H9 (cell line): ENCODE measurements around the gene TMEM117. TPM values are rescaled to one million over a fixed set of nuclear protein-coding genes. Genes with fewer than 3 reads are reported as not detected.

Experiments
- DNase-seq: peaks from one replicate; pipeline ENCODE4 v3.0.0-alpha.2; 2017
- H2AFZ ChIP-seq: one replicate; pipeline ENCODE4 v1.6.1; 2013; ENCODE audit warnings: mild to moderate bottlenecking, low read length, control low read depth, moderate library complexity
- H2AK5ac ChIP-seq: 2 replicates; pipeline ENCODE4 v1.6.1; 2013; ENCODE audit warnings: low read length, control low read depth, mixed read lengths; ENCODE audit not compliant: insufficient read length
- H2BK120ac ChIP-seq: one replicate; pipeline ENCODE4 v1.6.1; 2013; ENCODE audit warnings: low read depth, mild to moderate bottlenecking, low read length, control low read depth, inconsistent platforms; ENCODE audit not compliant: poor library complexity, severe bottlenecking
- H2BK12ac ChIP-seq: 2 replicates; pipeline ENCODE4 v1.6.1; 2013; ENCODE audit warnings: low read length, control low read depth, mixed read lengths, low read depth; ENCODE audit not compliant: insufficient read length
- H2BK15ac ChIP-seq: 2 replicates; pipeline ENCODE4 v1.6.1; 2013; ENCODE audit warnings: low read depth, low read length, control low read depth
- H2BK20ac ChIP-seq: one replicate; pipeline ENCODE4 v1.6.1; 2013; ENCODE audit warnings: low read depth, mild to moderate bottlenecking, low read length, control low read depth, inconsistent platforms; ENCODE audit not compliant: poor library complexity, severe bottlenecking
- H2BK5ac ChIP-seq: 2 replicates; pipeline ENCODE4 v1.6.1; 2013; ENCODE audit warnings: low read length, control low read depth, mixed read lengths; ENCODE audit not compliant: insufficient read length
- H3K14ac ChIP-seq: 2 replicates; pipeline ENCODE4 v1.6.1; 2013; ENCODE audit warnings: low read length, control low read depth; ENCODE audit not compliant: insufficient read depth
- H3K18ac ChIP-seq: 2 replicates; pipeline ENCODE4 v1.6.1; 2013; ENCODE audit warnings: low read depth, mild to moderate bottlenecking, mixed read lengths, low read length, control low read depth; ENCODE audit not compliant: insufficient read length
- H3K23ac ChIP-seq: 2 replicates; pipeline ENCODE4 v1.6.1; 2013; ENCODE audit warnings: low read length, control low read depth, mixed read lengths, low read depth; ENCODE audit not compliant: insufficient read length
- H3K23me2 ChIP-seq: 2 replicates; pipeline ENCODE4 v1.6.1; 2013; ENCODE audit warnings: low read depth, mild to moderate bottlenecking, mixed read lengths, low read length, control low read depth; ENCODE audit not compliant: insufficient read length, poor library complexity, severe bottlenecking
- H3K27ac ChIP-seq: 2 replicates; pipeline ENCODE4 v1.5.1; 2013; ENCODE audit warnings: low read length, control low read depth, mixed read lengths, low read depth; ENCODE audit not compliant: insufficient read length
- H3K27me3 ChIP-seq: 2 replicates; pipeline ENCODE4 v1.6.1; 2013; ENCODE audit warnings: low read length, control low read depth, inconsistent platforms; ENCODE audit not compliant: insufficient read depth
- H3K4ac ChIP-seq: 2 replicates; pipeline ENCODE4 v1.6.1; 2013; ENCODE audit warnings: low read depth, mild to moderate bottlenecking, control low read depth, inconsistent platforms, low read length, moderate library complexity
- H3K4me1 ChIP-seq: 2 replicates; pipeline ENCODE4 v1.6.1; 2013; ENCODE audit warnings: low read length, control low read depth, inconsistent platforms; ENCODE audit not compliant: insufficient read depth
- H3K4me2 ChIP-seq: 2 replicates; pipeline ENCODE4 v1.6.1; 2013; ENCODE audit warnings: low read length, control low read depth, mixed read lengths; ENCODE audit not compliant: insufficient read length, insufficient read depth
- H3K56ac ChIP-seq: 2 replicates; pipeline ENCODE4 v1.6.1; 2013; ENCODE audit warnings: low read depth, mild to moderate bottlenecking, mixed read lengths, low read length, control low read depth; ENCODE audit not compliant: insufficient read length
- H3K79me1 ChIP-seq: 2 replicates; pipeline ENCODE4 v1.6.1; 2013; ENCODE audit warnings: low read depth, mild to moderate bottlenecking, moderate library complexity, low read length, control low read depth, inconsistent platforms; ENCODE audit not compliant: insufficient read depth, poor library complexity, severe bottlenecking
- H3K79me2 ChIP-seq: 2 replicates; pipeline ENCODE4 v1.6.1; 2013; ENCODE audit warnings: low read length, control low read depth, inconsistent platforms; ENCODE audit not compliant: insufficient read depth
- H3K9ac ChIP-seq: 2 replicates; pipeline ENCODE4 v1.6.1; 2013; ENCODE audit warnings: low read length, control low read depth, mixed read lengths; ENCODE audit not compliant: insufficient read length; ENCODE audit errors: extremely low read depth
- H3K9me3 ChIP-seq: one replicate; pipeline ENCODE4 v1.6.1; 2013; ENCODE audit warnings: low read depth, low read length, inconsistent platforms; ENCODE audit not compliant: control insufficient read depth
- H3T11ph ChIP-seq: one replicate; pipeline ENCODE4 v1.6.1; 2013; ENCODE audit warnings: mild to moderate bottlenecking, low read length, control low read depth, inconsistent platforms
- H4K20me1 ChIP-seq: one replicate; pipeline ENCODE4 v1.6.1; 2013; ENCODE audit not compliant: control insufficient read depth, insufficient read length, insufficient read depth
- H4K5ac ChIP-seq: 2 replicates; pipeline ENCODE4 v1.6.1; 2013; ENCODE audit warnings: low read depth, mild to moderate bottlenecking, mixed read lengths, low read length, control low read depth; ENCODE audit not compliant: insufficient read length
- H4K8ac ChIP-seq: replicated peaks from 2 replicates; pipeline ENCODE4 v1.6.1; 2013; ENCODE audit warnings: low read length, control low read depth, mixed read lengths, low read depth; ENCODE audit not compliant: insufficient read length
- H4K91ac ChIP-seq: 2 replicates; pipeline ENCODE4 v1.6.1; 2013; ENCODE audit warnings: low read depth, mild to moderate bottlenecking, moderate library complexity, mixed read lengths, low read length, control low read depth; ENCODE audit not compliant: insufficient read length
- H3K27ac Mint-ChIP-seq, 3 experiments: 2 replicates in 2 of 3; 3 replicates in 1 of 3; pipeline ENCODE4 v1.8.0; 2020 to 2021; ENCODE audit warnings: mixed read lengths in 3 of 3, mild to moderate bottlenecking in 1 of 3, moderate library complexity in 1 of 3
- H3K27me3 Mint-ChIP-seq: 2 replicates; pipeline ENCODE4 v1.8.0; 2021; ENCODE audit warnings: low read depth, mild to moderate bottlenecking, moderate library complexity, mixed read lengths
- H3K36me3 Mint-ChIP-seq, 3 experiments: 2 replicates in 2 of 3; 3 replicates in 1 of 3; pipeline ENCODE4 v1.8.0; 2020 to 2021; ENCODE audit warnings: low read depth in 3 of 3, mixed read lengths in 3 of 3; ENCODE audit not compliant: insufficient read depth in 1 of 3
- H3K4me1 Mint-ChIP-seq, 2 experiments: 2 replicates each; pipeline ENCODE4 v1.8.0; 2020; ENCODE audit warnings: mixed read lengths in 2 of 2
- H3K4me3 Mint-ChIP-seq, 2 experiments: 2 replicates in 1 of 2; 3 replicates in 1 of 2; pipeline ENCODE4 v1.8.0; 2020 to 2021; ENCODE audit warnings: mild to moderate bottlenecking in 2 of 2, mixed read lengths in 2 of 2, moderate library complexity in 1 of 2
- H3K9me3 Mint-ChIP-seq, 2 experiments: 2 replicates in 1 of 2; 3 replicates in 1 of 2; pipeline ENCODE4 v1.8.0; 2020; ENCODE audit warnings: mild to moderate bottlenecking in 2 of 2, mixed read lengths in 2 of 2, moderate library complexity in 1 of 2
- CTCF ChIP-seq: fragments of 200-600 bp; sonication (generic); conservative IDR thresholded peaks from 3 replicates; pipeline ENCODE4 v1.8.0; 2021; ENCODE audit warnings: antibody characterized with exemption, mild to moderate bottlenecking
- WGBS: extraction: QIAGEN DNeasy Blood & Tissue Kit; methylation state at CpG from one replicate; pipeline ENCODE4 v1.1.7; 2013; ENCODE audit warnings: missing lambda C conversion rate, low lambda C conversion rate, mixed read lengths; ENCODE audit not compliant: insufficient read length; ENCODE audit errors: extremely low coverage; 5-methylcytosine and 5-hydroxymethylcytosine counted together
- total RNA-seq: library from RNA; stranded (reverse); gene quantifications from 2 replicates; pipeline ENCODE4 v1.2.1, GENCODE V29; 2021

TMEM117 gene
- total RNA-seq, 1 experiment from 2014 or later, result 1.7 TPM

DNA sequence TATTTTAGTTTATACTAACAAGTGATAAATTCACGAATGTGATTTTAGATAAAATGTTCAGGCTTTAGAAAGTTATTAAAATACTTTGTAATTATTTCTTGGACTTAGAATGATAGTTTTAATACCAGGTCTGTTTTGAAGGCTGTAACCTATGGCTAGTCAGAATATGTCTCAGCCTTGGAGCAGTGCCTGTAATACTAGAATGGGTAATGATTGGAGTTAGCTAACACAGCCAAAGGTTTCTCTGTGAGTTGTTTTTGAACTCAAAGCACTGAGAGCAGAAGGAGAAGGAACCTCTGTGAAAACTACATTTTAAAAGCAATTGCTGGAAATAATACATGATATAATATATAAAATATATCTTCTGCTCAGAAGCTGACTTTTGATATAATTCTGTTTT lies 110.1 kb downstream of the TMEM117 start:
- no peaks in the 10 kb centered on the region for H3K23me2 ChIP-seq
- no peak overlapping the region for H2BK15ac ChIP-seq
- no peak overlapping the region for H3K4ac ChIP-seq
- Mint-ChIP-seq H3K27me3 (no peaks in the 10 kb centered on the region), H3K4me3 (no peak overlapping the region), H3K9me3 (peaks cover 12% of the 10 kb centered on the region in 2 experiments), H3K36me3 (peaks cover 6 to 16% (median 8%) of the 10 kb centered on the region in 3 experiments; a peak in 6 of 7 replicates), H3K27ac (no peak overlapping the region), H3K4me1 (peaks cover 20 to 27% of the 10 kb centered on the region in 2 experiments)
- H3K9me3 ChIP-seq, result no peaks in the 10 kb centered on the region
- H2BK5ac ChIP-seq, result no peak overlapping the region
- no peak overlapping the region for H3T11ph ChIP-seq
- no peaks in the 10 kb centered on the region for H3K27me3 ChIP-seq
- no peaks in the 10 kb centered on the region for H3K79me1 ChIP-seq
- no peak overlapping the region for H2AK5ac ChIP-seq
- no peak for TF ChIP-seq CTCF
- H3K4me2 ChIP-seq, result no peak overlapping the region
- no peak overlapping the region for H2BK20ac ChIP-seq
- H3K18ac ChIP-seq, result no peak overlapping the region
- no CpG with 5 or more reads among the region's 1 CpG for WGBS
- no peak for DNase-seq
- H3K4me1 ChIP-seq, result no peaks in the 10 kb centered on the region
- H4K8ac ChIP-seq, result no peak overlapping the region
- H3K27ac ChIP-seq, result no peak overlapping the region
- no peak overlapping the region for H3K23ac ChIP-seq
- no peak overlapping the region for H3K9ac ChIP-seq
- H4K5ac ChIP-seq, result no peak overlapping the region
- no peak overlapping the region for H4K91ac ChIP-seq
- H2BK12ac ChIP-seq, result no peak overlapping the region
- no peak overlapping the region for H2AFZ ChIP-seq
- H2BK120ac ChIP-seq, result no peak overlapping the region
- no peak overlapping the region for H3K56ac ChIP-seq
- no peak overlapping the region for H3K14ac ChIP-seq
- H4K20me1 ChIP-seq, result no peaks in the 10 kb centered on the region
- H3K79me2 ChIP-seq, result no peaks in the 10 kb centered on the region
